Motor neuron (in vitro differentiated cells): ENCODE results near the gene ENTHD1. TPM values are rescaled to one million over a fixed set of nuclear protein-coding genes. Genes with fewer than 3 reads are reported as not detected.
A peak's percentile ranks its signal among the peaks of the same experiment; 100 is the strongest.
"Not testable (repeated sequence)": the region's sequence is repeated elsewhere in the genome, so short reads cannot be mapped to it uniquely, and the experiment has no call there.

Experiments
- ATAC-seq, 8 experiments: fragments of 200-7000 bp; cut with Tn5 transposase; replicated peaks in 6 of 8; 2 replicates each; pipeline ENCODE4 v1.8.0; 2021; ENCODE audit warnings: mild to moderate bottlenecking in 8 of 8, moderate library complexity in 8 of 8
- H3K27ac ChIP-seq, 2 donors: fragments of 250-450 bp; sonication (Bioruptor Pico); 2 replicates each; pipeline ENCODE4 v1.9.0; 2021; ENCODE audit warnings: antibody characterized with exemption in 2 of 2, mild to moderate bottlenecking in 2 of 2, moderate library complexity in 1 of 2
- H3K4me1 ChIP-seq, 2 donors: fragments of 250-450 bp; sonication (Bioruptor Pico); replicated peaks in 1 of 2; 2 replicates each; pipeline ENCODE4 v1.6.1; 2021; ENCODE audit warnings: antibody characterized with exemption in 2 of 2, mild to moderate bottlenecking in 2 of 2, moderate library complexity in 1 of 2
- H3K4me3 ChIP-seq, 5 donors: fragments of 250-450 bp; sonication (Bioruptor Pico); 2 replicates each; pipeline ENCODE4 v1.9.0; 2021; ENCODE audit warnings: antibody characterized with exemption in 5 of 5, mild to moderate bottlenecking in 5 of 5, moderate library complexity in 4 of 5
- WGBS, 10 experiments: fragments of 450-650 bp; shearing (Covaris generic); methylation state at CpG; one replicate each; pipeline ENCODE4 v1.0.0; 2022; 5-methylcytosine and 5-hydroxymethylcytosine counted together
- in situ Hi-C, 9 experiments: fragments of 400-800 bp; cut with MboI; loops; one replicate each; pipeline ENCODE4 v1.15.0; 2021; ENCODE audit warnings: low sequenced_read_pairs in 9 of 9, low pct_unique_long_range_greater_than_20kb in 2 of 9; ENCODE audit not compliant: unreplicated experiment in 9 of 9
- total RNA-seq, 8 experiments: library from RNA; unstranded; fragments of 300-600 nt; gene quantifications; 2 replicates each; pipeline versions ENCODE4 v1.2.3 to v1.2.4, GENCODE V29; 2022

Gene ENTHD1
- total RNA-seq, 8 experiments from 2014 or later, result 0.04 to 0.38 TPM; not detected in 6

GRCh38 chr22:39905687-39906086 is 12.1 kb upstream of the ENTHD1 start:
- 0 to 100% (median 78%) methylated on average over 1 to 3 of the region's 3 CpGs; no CpG with 5 or more reads in 2 of the 10 experiments for WGBS, 10 experiments
- H3K27ac ChIP-seq, result no peak overlapping the region

GRCh38 chr22:39904862-39905261 is 11.3 kb upstream of the ENTHD1 start:
- in situ Hi-C loops, result no loop called here
- peaks cover 2 to 9% of the 10 kb centered on the region in 2 donors for H3K4me1 ChIP-seq
- no peak overlapping the region for H3K27ac ChIP-seq
- 11 to 100% (median 78%) methylated on average over 2 to 4 of the region's 4 CpGs; no CpG with 5 or more reads in 2 of the 10 experiments for WGBS, 10 experiments
- ATAC-seq, result no peak
- no peak overlapping the region for H3K4me3 ChIP-seq

More at GRCh38 chr22:39905687-39906086, 12.1 kb upstream of the ENTHD1 start:
- peaks cover 2 to 9% of the 10 kb centered on the region in 2 donors for H3K4me1 ChIP-seq
- peak in 2 of 8 experiments; percentile 60 to 63 for ATAC-seq
- H3K4me3 ChIP-seq, result no peak overlapping the region
- in situ Hi-C loops, result no loop called here

GRCh38 chr22:39904024-39904423 is 10.5 kb upstream of the ENTHD1 start:
- in situ Hi-C loops, H3K4me3 ChIP-seq, ATAC-seq, H3K4me1 ChIP-seq, H3K27ac ChIP-seq: not testable (repeated sequence)
- 25 to 95% (median 66%) methylated on average over 1 to 8 of the region's 10 CpGs for WGBS, 10 experiments

GRCh38 chr22:39901565-39902146 is 8.1 kb upstream of the ENTHD1 start:
- in situ Hi-C loops, result no loop called here
- H3K4me1 ChIP-seq, result peaks cover 2 to 9% of the 10 kb centered on the region in 2 donors
- ATAC-seq, result no peak
- H3K4me3 ChIP-seq, result no peak overlapping the region
- WGBS, 10 experiments, result 27 to 92% (median 76%) methylated on average over 2 to 8 of the region's 8 CpGs; no CpG with 5 or more reads in 1 of the 10 experiments
- no peak overlapping the region for H3K27ac ChIP-seq

GRCh38 chr22:39900306-39901227 is 7.0 kb upstream of the ENTHD1 start, which contains the start of gene GRAP2:
Gene GRAP2 (plus strand): TSS chr22:39901084. CDS start chr22:39947107, 46,023 bp downstream.
- H3K27ac ChIP-seq, result no peak within 1 kb of the TSS
- in situ Hi-C loops, result no loop called here
- no peak within 1 kb of the TSS for H3K4me3 ChIP-seq
- 0 to 80% (median 50%) methylated on average over 1 to 4 of the region's 4 CpGs; no CpG with 5 or more reads in 1 of the 10 experiments for WGBS, 10 experiments
- peak in 2 of 8 experiments; percentile 33 to 34 for ATAC-seq
- no peaks in the 10 kb centered on the region for H3K4me1 ChIP-seq

GRCh38 chr22:39898997-39899396 is 5.4 kb upstream of the ENTHD1 start:
- in situ Hi-C loops, result no loop called here
- 0 to 86% (median 51%) methylated on average over 1 to 2 of the region's 2 CpGs; no CpG with 5 or more reads in 2 of the 10 experiments for WGBS, 10 experiments
- no peak for ATAC-seq
- H3K27ac ChIP-seq, result no peak overlapping the region
- H3K4me3 ChIP-seq, result no peak overlapping the region
- no peaks in the 10 kb centered on the region for H3K4me1 ChIP-seq

- 26 to 96% (median 80%) methylated on average over 1 to 3 of the region's 3 CpGs; no CpG with 5 or more reads in 3 of the 10 experiments for WGBS, 10 experiments
- no peak overlapping the region for H3K4me3 ChIP-seq
- in situ Hi-C loops, result no loop called here
- H3K27ac ChIP-seq, result no peak overlapping the region
- ATAC-seq, result no peak
- no peaks in the 10 kb centered on the region for H3K4me1 ChIP-seq
Measured at GRCh38 chr22:39897841-39898240, 4.3 kb upstream of the ENTHD1 start.

- in situ Hi-C loops, result no loop called here
- 10 to 100% (median 66%) methylated on average over 1 to 6 of the region's 6 CpGs for WGBS, 10 experiments
- ATAC-seq, result no peak
- no peak overlapping the region for H3K27ac ChIP-seq
- H3K4me1 ChIP-seq, result no peaks in the 10 kb centered on the region
- no peak overlapping the region for H3K4me3 ChIP-seq
Measured at GRCh38 chr22:39896313-39896996, 2.9 kb upstream of the ENTHD1 start.

GRCh38 chr22:39895682-39896081 is 2.1 kb upstream of the ENTHD1 start:
- WGBS, 10 experiments, result 10 to 100% (median 87%) methylated on average over 1 of the region's 1 CpG; no CpG with 5 or more reads in 4 of the 10 experiments
- H3K4me1 ChIP-seq, result no peaks in the 10 kb centered on the region
- in situ Hi-C loops, result no loop called here
- ATAC-seq, result no peak
- H3K27ac ChIP-seq, result no peak overlapping the region
- no peak overlapping the region for H3K4me3 ChIP-seq

- WGBS, 10 experiments, result 0 to 75% (median 48%) methylated on average over 2 to 7 of the region's 7 CpGs; no CpG with 5 or more reads in 2 of the 10 experiments
- ATAC-seq, result no peak
- in situ Hi-C loops, result no loop called here
- Histone ChIP-seq H3K4me1 (no peaks in the 10 kb centered on the region), H3K4me3 (no peak overlapping the region), H3K27ac (no peak overlapping the region)
Measured at GRCh38 chr22:39894554-39895092, 1.1 kb upstream of the ENTHD1 start.

- H3K4me3 ChIP-seq, H3K27ac ChIP-seq, H3K4me1 ChIP-seq, ATAC-seq, in situ Hi-C loops: not testable (repeated sequence)
- 29 to 93% (median 59%) methylated on average over 1 to 3 of the region's 3 CpGs; no CpG with 5 or more reads in 1 of the 10 experiments for WGBS, 10 experiments
Measured at GRCh38 chr22:39889924-39890323, 3.6 kb downstream of the ENTHD1 start.

- WGBS, 10 experiments, result 15 to 100% (median 80%) methylated on average over 1 of the region's 1 CpG; no CpG with 5 or more reads in 1 of the 10 experiments
- H3K27ac ChIP-seq, result no peak overlapping the region
- H3K4me3 ChIP-seq, result no peak overlapping the region
- H3K4me1 ChIP-seq, result no peaks in the 10 kb centered on the region
- no peak for ATAC-seq
- in situ Hi-C loops, result no loop called here
Measured at GRCh38 chr22:39883057-39883456, 10.5 kb downstream of the ENTHD1 start.
